Measurements from ENCODE around the gene ZBTB1. TPM values are rescaled to one million over a fixed set of nuclear protein-coding genes. Genes with fewer than 3 reads are reported as not detected.

ZBTB1 gene
- total RNA-seq, 4 donors from 2014 or later, result 46.3 to 64.8 (median 62.4) TPM

DNA sequence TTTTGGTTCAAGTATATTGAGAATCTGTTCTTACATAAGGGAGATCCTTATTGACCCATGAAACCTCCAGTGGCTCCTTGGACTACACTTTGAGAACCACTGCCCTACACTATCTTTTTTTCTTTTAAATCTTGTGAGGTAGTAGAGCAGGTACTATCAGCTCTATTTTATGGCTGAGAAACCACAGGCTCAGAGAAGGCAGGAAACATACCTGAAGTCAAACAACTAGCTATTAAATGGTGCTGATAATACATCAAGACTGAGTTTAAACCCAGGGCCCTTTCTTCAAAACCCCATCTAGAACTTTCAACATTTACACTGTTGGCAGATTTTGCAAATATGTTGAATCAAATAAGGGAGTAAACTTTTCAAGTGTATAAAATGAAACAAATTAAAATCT, 7.8 kb upstream of the ZBTB1 start:
- no peak for TF ChIP-seq CTCF (IDR thresholded peaks at IDR 0.05; ENCODE audit: low read depth)

DNA sequence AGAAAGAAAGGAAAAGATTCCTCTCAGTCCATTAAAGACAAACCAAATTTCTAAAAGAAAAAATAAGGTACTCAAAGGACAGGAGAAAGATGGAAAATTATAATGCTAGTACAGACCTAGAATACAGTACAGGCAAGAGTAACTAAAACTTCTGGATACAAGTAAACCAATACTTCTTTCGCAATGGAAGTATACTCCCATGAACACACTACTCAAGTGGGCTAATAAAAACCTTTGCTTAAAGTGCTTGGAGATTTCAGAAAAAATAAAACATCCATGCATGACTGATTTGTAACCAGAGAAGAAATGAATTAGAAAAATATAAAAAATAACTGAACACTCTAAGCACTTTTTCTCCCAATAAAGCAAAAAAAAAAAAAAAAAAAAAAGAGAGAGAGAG, 4.5 kb upstream of the ZBTB1 start:
- no peak for TF ChIP-seq CTCF (IDR thresholded peaks at IDR 0.05; ENCODE audit: low read depth)

DNA sequence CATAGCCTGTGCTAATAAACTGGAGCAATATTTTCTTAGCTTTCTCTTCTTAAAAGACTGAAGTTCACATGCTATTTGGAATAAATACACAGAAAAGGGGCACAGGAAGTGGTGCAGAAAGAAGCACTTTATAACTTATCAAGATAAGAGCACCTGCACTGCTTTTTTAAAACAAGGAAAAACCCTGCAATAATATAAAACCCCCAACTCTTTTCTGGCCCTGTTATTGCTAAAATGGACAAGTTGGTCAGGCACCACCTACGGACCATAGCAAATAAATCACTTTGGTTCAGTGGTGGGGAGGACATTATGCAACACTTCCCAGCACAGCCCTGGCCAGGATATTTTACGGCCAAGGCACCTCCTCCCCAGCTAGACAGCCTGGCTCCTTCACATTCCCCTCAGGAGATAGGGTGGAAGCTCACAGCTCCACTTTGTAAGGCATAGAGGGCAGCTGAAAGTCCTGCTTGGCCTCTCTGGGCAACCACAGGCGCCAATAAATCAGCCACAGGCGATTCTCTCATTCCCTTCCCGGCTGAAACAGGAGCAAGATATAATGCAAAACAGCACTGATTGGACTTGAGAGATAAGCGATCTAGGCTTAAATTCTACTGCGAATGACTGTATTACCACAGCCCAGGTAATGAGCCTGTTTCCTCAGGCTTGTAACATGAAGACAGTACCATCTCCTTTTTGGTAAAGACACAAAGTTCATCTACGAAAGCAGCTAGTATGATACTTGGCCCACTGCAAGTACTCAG, 3.0 kb upstream of the ZBTB1 start:
- no peak for TF ChIP-seq CTCF (IDR thresholded peaks at IDR 0.05; ENCODE audit: low read depth)

DNA sequence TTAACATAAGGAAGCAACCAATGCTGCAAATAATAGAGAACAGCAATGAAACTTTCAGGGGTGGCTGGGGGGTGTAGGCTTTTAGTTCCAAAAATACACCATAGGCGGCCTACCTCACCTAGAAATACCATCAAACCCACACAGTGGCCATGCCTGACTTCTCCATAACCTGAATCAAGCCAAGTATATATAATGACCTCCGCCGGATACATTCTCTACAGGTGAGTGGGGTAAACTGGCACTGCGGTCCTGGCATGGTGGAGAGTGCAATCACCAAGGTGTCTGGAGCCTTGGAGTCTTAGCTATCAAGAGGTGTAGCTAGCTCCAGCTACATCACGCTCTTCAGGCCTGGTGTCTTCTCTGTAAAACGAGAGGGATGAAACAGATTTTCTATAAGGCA, 2.1 kb upstream of the ZBTB1 start:
- no peak for TF ChIP-seq CTCF (IDR thresholded peaks at IDR 0.05; ENCODE audit: low read depth)

- no peak for TF ChIP-seq CTCF (IDR thresholded peaks at IDR 0.05; ENCODE audit: low read depth)
Measured at GRCh38 chr14:64502887-64503433, 1.6 kb upstream of the ZBTB1 start.

GRCh38 chr14:64503434-64504309, 898 bp upstream of the ZBTB1 start, which contains the start of gene ZBTB25:
Gene ZBTB25, minus strand, starts transcription at chr14:64503838. Its CDS starts 13,305 bp downstream, at chr14:64490533.
- no peak for TF ChIP-seq CTCF (IDR thresholded peaks at IDR 0.05; ENCODE audit: low read depth)

All from subcutaneous adipose tissue (tissue), 4 donors.